Ishikawa (cell line): ENCODE results near the gene SLC22A3.

Source experiments
- CEBPB ChIP-seq: IDR thresholded peaks from 2 replicates; pipeline ENCODE4 v1.6.1; 2012
- EP300 ChIP-seq: IDR thresholded peaks from 2 replicates; pipeline ENCODE4 v1.6.1; 2012; ENCODE audit warnings: borderline replicate concordance
- RAD21 ChIP-seq: IDR thresholded peaks from 2 replicates; pipeline ENCODE4 v1.6.1; 2012; ENCODE audit warnings: low read depth
- TF ChIP-seq, protein P1 (sequence below): IDR thresholded peaks from 2 replicates; pipeline ENCODE4 v1.6.1; 2012
- TF ChIP-seq, protein P2 (sequence below): IDR thresholded peaks from 2 replicates; pipeline ENCODE4 v1.6.1; 2012
- TF ChIP-seq, protein P3 (sequence below): IDR thresholded peaks from 2 replicates; pipeline ENCODE4 v1.6.1; 2012; ENCODE audit warnings: low read depth, mild to moderate bottlenecking

DNA sequence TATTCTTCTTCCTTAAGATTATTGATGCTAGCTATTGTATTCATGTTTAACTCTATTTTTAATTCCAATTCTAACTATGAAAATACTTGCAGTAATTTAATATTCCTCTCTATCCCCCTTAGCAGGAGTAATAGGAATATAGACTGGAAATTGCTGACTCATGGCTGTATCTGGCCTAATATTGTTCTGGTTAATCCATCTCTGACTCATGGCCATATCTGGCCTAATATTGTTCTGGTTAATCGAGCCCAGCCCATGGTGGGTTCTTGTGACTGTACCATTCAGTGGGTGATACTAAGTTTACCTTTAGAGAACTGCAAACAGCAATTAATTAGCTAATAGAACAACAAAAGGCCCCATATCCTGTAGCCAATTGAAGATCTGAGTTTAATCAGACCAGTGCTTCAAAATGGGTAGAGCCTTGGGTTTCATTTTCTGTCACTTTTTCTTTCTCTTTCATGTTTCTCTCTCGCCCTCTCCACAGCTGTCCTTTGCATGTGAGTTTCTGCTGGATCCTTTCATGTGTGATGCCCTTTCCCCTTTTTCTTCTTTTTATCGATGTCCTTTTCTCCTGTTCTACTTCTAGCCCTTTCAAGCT, 50.6 kb downstream of the SLC22A3 start:
- TF ChIP-seq, protein P1, sequence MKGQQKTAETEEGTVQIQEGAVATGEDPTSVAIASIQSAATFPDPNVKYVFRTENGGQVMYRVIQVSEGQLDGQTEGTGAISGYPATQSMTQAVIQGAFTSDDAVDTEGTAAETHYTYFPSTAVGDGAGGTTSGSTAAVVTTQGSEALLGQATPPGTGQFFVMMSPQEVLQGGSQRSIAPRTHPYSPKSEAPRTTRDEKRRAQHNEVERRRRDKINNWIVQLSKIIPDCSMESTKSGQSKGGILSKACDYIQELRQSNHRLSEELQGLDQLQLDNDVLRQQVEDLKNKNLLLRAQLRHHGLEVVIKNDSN: no peak
- no peak for TF ChIP-seq EP300
- TF ChIP-seq RAD21: no peak
- TF ChIP-seq, protein P2, sequence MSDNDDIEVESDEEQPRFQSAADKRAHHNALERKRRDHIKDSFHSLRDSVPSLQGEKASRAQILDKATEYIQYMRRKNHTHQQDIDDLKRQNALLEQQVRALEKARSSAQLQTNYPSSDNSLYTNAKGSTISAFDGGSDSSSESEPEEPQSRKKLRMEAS: no peak
- TF ChIP-seq, protein P3, sequence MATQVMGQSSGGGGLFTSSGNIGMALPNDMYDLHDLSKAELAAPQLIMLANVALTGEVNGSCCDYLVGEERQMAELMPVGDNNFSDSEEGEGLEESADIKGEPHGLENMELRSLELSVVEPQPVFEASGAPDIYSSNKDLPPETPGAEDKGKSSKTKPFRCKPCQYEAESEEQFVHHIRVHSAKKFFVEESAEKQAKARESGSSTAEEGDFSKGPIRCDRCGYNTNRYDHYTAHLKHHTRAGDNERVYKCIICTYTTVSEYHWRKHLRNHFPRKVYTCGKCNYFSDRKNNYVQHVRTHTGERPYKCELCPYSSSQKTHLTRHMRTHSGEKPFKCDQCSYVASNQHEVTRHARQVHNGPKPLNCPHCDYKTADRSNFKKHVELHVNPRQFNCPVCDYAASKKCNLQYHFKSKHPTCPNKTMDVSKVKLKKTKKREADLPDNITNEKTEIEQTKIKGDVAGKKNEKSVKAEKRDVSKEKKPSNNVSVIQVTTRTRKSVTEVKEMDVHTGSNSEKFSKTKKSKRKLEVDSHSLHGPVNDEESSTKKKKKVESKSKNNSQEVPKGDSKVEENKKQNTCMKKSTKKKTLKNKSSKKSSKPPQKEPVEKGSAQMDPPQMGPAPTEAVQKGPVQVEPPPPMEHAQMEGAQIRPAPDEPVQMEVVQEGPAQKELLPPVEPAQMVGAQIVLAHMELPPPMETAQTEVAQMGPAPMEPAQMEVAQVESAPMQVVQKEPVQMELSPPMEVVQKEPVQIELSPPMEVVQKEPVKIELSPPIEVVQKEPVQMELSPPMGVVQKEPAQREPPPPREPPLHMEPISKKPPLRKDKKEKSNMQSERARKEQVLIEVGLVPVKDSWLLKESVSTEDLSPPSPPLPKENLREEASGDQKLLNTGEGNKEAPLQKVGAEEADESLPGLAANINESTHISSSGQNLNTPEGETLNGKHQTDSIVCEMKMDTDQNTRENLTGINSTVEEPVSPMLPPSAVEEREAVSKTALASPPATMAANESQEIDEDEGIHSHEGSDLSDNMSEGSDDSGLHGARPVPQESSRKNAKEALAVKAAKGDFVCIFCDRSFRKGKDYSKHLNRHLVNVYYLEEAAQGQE: no peak
- no peak for TF ChIP-seq CEBPB
